ENCODE measurements around the gene MPZL3. TPM values are rescaled to one million over a fixed set of nuclear protein-coding genes. Genes with fewer than 3 reads are reported as not detected.

Gene MPZL3
- total and polyA plus RNA-seq, 2 experiments from 2014 or later: 0.92 to 2.9 TPM

GRCh38 chr11:118238929-118239328 is 13.2 kb downstream of the MPZL3 start (continued):
- TF ChIP-seq ZNF462 (CRISPR knock-in tag; IDR thresholded peaks at IDR 0.05) (no peak), CREB1 (CRISPR knock-in tag; IDR thresholded peaks at IDR 0.05; ENCODE audit: low read depth) (no peak), STAT1 (IDR thresholded peaks at IDR 0.05; ENCODE audit: unreplicated experiment) (no peak), NANOG (IDR thresholded peaks at IDR 0.05; ENCODE audit: borderline replicate concordance) (no peak)

DNA sequence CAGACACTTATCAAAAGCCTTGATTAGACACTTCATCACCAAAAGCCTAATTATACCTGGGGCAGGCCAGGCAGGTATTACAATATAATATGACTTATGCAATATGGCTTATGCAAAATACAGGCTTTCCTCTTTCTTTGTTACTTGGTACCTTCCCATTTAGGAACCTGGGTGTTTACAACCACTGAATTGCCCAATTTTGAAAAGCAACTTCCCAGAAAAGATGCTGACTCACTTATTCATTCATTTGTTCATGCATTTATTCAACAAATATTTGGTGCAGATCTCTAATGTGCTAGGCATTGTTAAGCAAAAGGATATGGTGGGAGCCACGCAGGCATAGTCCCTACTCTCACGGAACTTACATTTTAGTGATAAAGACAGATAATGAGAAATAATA is 13.7 kb downstream of the MPZL3 start:
- no peak for ATAC-seq
- Histone ChIP-seq H3K36me3 (ENCODE audit: insufficient read depth) (no peaks in the 10 kb centered on the region), H3K4me3 (no peak overlapping the region), H3K4me2 (peak overlapping the region; percentile 22; the same call in 1 of the 2 replicates), H3K27me3 (ENCODE audit: insufficient read depth) (no peaks in the 10 kb centered on the region), H3K4me1 (ENCODE audit: insufficient read depth) (peaks cover 3% of the 10 kb centered on the region; the same call in 1 of the 2 replicates), H2AFZ (no peak overlapping the region), H3K79me2 (replicated peaks; ENCODE audit: insufficient read depth) (no peaks in the 10 kb centered on the region), H3K9me2 (ENCODE audit: insufficient read depth) (no peaks in the 10 kb centered on the region), H3K27ac (ENCODE audit: low read depth) (peak overlapping the region; percentile 50; the same call in 1 of the 2 replicates), H3F3A (replicated peaks; ENCODE audit: low read depth) (no peaks in the 10 kb centered on the region), H4K20me1 (replicated peaks; ENCODE audit: insufficient read depth) (no peaks in the 10 kb centered on the region)
- Mint-ChIP-seq H3K27me3 (ENCODE audit: insufficient read depth, low read depth, poor library complexity) (peaks cover 2% of the 10 kb centered on the region), H3K4me1 (peaks cover 25% of the 10 kb centered on the region), H3K27ac (peak overlapping the region; percentile 89), H3K9me3 (no peaks in the 10 kb centered on the region), H3K4me3 (no peak overlapping the region), H3K36me3 (ENCODE audit: low read depth) (no peaks in the 10 kb centered on the region)
- no peak for DNase-seq (ENCODE audit: low spot score)
- TF ChIP-seq, protein P1, sequence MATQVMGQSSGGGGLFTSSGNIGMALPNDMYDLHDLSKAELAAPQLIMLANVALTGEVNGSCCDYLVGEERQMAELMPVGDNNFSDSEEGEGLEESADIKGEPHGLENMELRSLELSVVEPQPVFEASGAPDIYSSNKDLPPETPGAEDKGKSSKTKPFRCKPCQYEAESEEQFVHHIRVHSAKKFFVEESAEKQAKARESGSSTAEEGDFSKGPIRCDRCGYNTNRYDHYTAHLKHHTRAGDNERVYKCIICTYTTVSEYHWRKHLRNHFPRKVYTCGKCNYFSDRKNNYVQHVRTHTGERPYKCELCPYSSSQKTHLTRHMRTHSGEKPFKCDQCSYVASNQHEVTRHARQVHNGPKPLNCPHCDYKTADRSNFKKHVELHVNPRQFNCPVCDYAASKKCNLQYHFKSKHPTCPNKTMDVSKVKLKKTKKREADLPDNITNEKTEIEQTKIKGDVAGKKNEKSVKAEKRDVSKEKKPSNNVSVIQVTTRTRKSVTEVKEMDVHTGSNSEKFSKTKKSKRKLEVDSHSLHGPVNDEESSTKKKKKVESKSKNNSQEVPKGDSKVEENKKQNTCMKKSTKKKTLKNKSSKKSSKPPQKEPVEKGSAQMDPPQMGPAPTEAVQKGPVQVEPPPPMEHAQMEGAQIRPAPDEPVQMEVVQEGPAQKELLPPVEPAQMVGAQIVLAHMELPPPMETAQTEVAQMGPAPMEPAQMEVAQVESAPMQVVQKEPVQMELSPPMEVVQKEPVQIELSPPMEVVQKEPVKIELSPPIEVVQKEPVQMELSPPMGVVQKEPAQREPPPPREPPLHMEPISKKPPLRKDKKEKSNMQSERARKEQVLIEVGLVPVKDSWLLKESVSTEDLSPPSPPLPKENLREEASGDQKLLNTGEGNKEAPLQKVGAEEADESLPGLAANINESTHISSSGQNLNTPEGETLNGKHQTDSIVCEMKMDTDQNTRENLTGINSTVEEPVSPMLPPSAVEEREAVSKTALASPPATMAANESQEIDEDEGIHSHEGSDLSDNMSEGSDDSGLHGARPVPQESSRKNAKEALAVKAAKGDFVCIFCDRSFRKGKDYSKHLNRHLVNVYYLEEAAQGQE (IDR thresholded peaks at IDR 0.05; ENCODE audit: unreplicated experiment): no peak
- TF ChIP-seq NANOG (IDR thresholded peaks at IDR 0.05; ENCODE audit: borderline replicate concordance): no peak
- no peak for TF ChIP-seq STAT1 (IDR thresholded peaks at IDR 0.05; ENCODE audit: unreplicated experiment)
- TF ChIP-seq POLR2AphosphoS5 (IDR thresholded peaks at IDR 0.05; ENCODE audit: low read depth): no peak
- TF ChIP-seq ETS1 (IDR thresholded peaks at IDR 0.05): no peak
- no peak for TF ChIP-seq CTCF (conservative IDR thresholded peaks at IDR 0.05; ENCODE audit: low read depth in 2 of 2)

Measured in GM23338 (cell line).